Measurements from ENCODE around the gene SLC18A2. TPM values are rescaled to one million over a fixed set of nuclear protein-coding genes. Genes with fewer than 3 reads are reported as not detected.
A peak's percentile ranks its signal among the peaks of the same experiment; 100 is the strongest.

Gene SLC18A2
- polyA plus RNA-seq, 2 of the 4 experiments (the other 2 are of a cell fraction), result 0.03 to 0.09 TPM

DNA sequence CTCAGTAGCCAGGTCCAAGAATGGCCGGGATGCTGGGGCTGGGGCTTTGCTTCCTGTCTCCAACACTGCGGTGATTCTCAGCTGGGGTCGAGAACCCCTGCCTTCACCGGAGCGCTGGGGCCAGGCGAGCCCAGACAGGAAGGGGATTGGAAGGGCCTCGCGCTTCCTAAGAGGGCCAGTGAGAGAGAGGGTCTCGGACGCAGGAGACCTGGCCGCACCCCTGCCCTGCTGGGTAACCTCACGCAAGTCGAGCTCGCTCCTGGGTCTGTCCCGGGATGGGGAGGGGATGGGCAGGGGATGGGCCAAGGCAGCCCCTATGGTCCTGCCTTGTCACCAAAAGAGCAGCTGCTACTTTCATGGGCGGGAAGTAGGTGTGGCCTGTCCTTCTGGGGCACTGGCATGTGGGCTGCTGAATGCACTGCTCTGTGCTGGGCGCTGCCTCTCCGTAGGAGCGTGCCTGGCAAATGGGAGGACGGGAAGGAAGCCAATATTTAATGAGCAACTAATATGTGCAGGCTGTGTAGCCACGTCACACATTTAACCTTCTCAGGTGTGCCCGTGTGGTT is 23.6 kb upstream of the SLC18A2 start:
- 25% methylated on average over 15 of the region's 22 CpGs for WGBS (ENCODE audit: missing lambda C conversion rate)
- ChIA-PET POLR2A (interaction anchor here (1.2 to 1.7 kb wide), 2 partner anchors 102 to 245 kb away, joined by 3 to 13 read pairs; no protein-coding TSS in a partner anchor), CTCF (interaction anchor here (0.7 to 7.3 kb wide), 79 partner anchors 9 to 1241 kb away, joined by 3 to 221 read pairs (median 5); partner anchors contain the start of gene KCNK18)
- peak overlapping the region; percentile 97 for H3K4me2 ChIP-seq
- peak overlapping the region; percentile 63 for H3K4me3 ChIP-seq
- DNase-seq (ENCODE audit: low read depth in 1 of 2, low spot score in 1 of 2), result peak; percentile 24 to 36
- no peak for FAIRE-seq
- peaks cover 8% of the 10 kb centered on the region; the same call in 2 of the 3 replicates for H3K9me3 ChIP-seq
- H3K27ac ChIP-seq, result peak overlapping the region; percentile 74 to 94
- TF ChIP-seq FOSL2 (IDR thresholded peaks at IDR 0.05) (no peak), FOSL2 (CRISPR knock-in tag; IDR thresholded peaks at IDR 0.05) (no peak)
- TF ChIP-seq, protein P1, sequence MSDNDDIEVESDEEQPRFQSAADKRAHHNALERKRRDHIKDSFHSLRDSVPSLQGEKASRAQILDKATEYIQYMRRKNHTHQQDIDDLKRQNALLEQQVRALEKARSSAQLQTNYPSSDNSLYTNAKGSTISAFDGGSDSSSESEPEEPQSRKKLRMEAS (IDR thresholded peaks at IDR 0.05), result no peak
- peak; percentile 37 to 55 for ATAC-seq
- peaks cover 42% of the 10 kb centered on the region for H3K4me1 ChIP-seq

GRCh38 chr10:117218654-117219053 is 22.3 kb upstream of the SLC18A2 start:
- FAIRE-seq (no peak), ATAC-seq (no peak), DNase-seq (ENCODE audit: low read depth in 1 of 2, low spot score in 1 of 2) (no peak)
- peaks cover 48% of the 10 kb centered on the region for H3K4me1 ChIP-seq
- H3K9me3 ChIP-seq, result no peaks in the 10 kb centered on the region
- no peak overlapping the region for H3K4me2 ChIP-seq
- 81% methylated on average over 8 of the region's 8 CpGs for WGBS (ENCODE audit: missing lambda C conversion rate)
- H3K27ac ChIP-seq, result peak overlapping the region in 1 of 2 experiments; percentile 18; a peak in 1 of 6 replicates
- no peak for TF ChIP-seq HDAC2 (IDR thresholded peaks at IDR 0.05)
- TF ChIP-seq POLR2A (IDR thresholded peaks at IDR 0.05; ENCODE audit: low read length), result no peak
- no peak for TF ChIP-seq RCOR1 (IDR thresholded peaks at IDR 0.05; ENCODE audit: low read depth, low read length)
- no peak for TF ChIP-seq CHD4 (IDR thresholded peaks at IDR 0.05; ENCODE audit: borderline replicate concordance)
- H3K4me3 ChIP-seq, result no peak overlapping the region
- CTCF ChIA-PET, result interaction anchor here (0.7 to 7.3 kb wide), 7 partner anchors 8 to 230 kb away, joined by 3 to 221 read pairs (median 37); partner anchors contain the start of gene KCNK18
- POLR2A ChIA-PET, result no interaction called here

- ChIA-PET CTCF (interaction anchor here (6.6 kb wide), 1 partner anchor 98 kb away, joined by 43 read pairs; no protein-coding TSS in a partner anchor), POLR2A (no interaction called here)
- Histone ChIP-seq H3K9me3 (no peaks in the 10 kb centered on the region), H3K4me2 (peak overlapping the region; percentile 36), H3K4me3 (no peak overlapping the region), H3K27ac (peak overlapping the region; percentile 64 to 80), H3K4me1 (peaks cover 35% of the 10 kb centered on the region)
- TF ChIP-seq FOSL2 (IDR thresholded peaks at IDR 0.05) (peak; percentile 47; the same call in 1 of the 2 replicates), FOSL2 (CRISPR knock-in tag; IDR thresholded peaks at IDR 0.05) (peak; percentile 75), TP53 (CRISPR knock-in tag; IDR thresholded peaks at IDR 0.05) (no peak), BHLHE40 (IDR thresholded peaks at IDR 0.05; ENCODE audit: low read depth, low read length) (peak; percentile 68), GATA3 (IDR thresholded peaks at IDR 0.05; ENCODE audit: borderline replicate concordance) (peak; percentile 66; the same call in 1 of the 2 replicates), CHD2 (IDR thresholded peaks at IDR 0.05; ENCODE audit: low read length, partially characterized antibody) (no peak), EP300 (IDR thresholded peaks at IDR 0.05) (peak in 1 of 2 experiments; percentile 25; a peak in 1 of 5 replicates), JUNB (IDR thresholded peaks at IDR 0.05) (peak; percentile 70), MAFK (IDR thresholded peaks at IDR 0.05; ENCODE audit: partially characterized antibody) (peak; percentile 96), HDAC2 (IDR thresholded peaks at IDR 0.05) (no peak), RFX5 (IDR thresholded peaks at IDR 0.05) (peak; percentile 76; the same call in 1 of the 2 replicates)
- TF ChIP-seq, protein P1 (IDR thresholded peaks at IDR 0.05), result peak; percentile 46
- TF ChIP-seq, protein P2, sequence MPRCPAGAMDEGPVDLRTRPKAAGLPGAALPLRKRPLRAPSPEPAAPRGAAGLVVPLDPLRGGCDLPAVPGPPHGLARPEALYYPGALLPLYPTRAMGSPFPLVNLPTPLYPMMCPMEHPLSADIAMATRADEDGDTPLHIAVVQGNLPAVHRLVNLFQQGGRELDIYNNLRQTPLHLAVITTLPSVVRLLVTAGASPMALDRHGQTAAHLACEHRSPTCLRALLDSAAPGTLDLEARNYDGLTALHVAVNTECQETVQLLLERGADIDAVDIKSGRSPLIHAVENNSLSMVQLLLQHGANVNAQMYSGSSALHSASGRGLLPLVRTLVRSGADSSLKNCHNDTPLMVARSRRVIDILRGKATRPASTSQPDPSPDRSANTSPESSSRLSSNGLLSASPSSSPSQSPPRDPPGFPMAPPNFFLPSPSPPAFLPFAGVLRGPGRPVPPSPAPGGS (IDR thresholded peaks at IDR 0.05), result no peak
- WGBS (ENCODE audit: missing lambda C conversion rate), result 20% methylated on average over 9 of the region's 10 CpGs
- DNase-seq (ENCODE audit: low read depth in 1 of 2, low spot score in 1 of 2) (peak; percentile 87 to 97), FAIRE-seq (no peak), ATAC-seq (peak; percentile 78 to 82)
Observed at GRCh38 chr10:117221156-117221711, 19.7 kb upstream of the SLC18A2 start.

DNA sequence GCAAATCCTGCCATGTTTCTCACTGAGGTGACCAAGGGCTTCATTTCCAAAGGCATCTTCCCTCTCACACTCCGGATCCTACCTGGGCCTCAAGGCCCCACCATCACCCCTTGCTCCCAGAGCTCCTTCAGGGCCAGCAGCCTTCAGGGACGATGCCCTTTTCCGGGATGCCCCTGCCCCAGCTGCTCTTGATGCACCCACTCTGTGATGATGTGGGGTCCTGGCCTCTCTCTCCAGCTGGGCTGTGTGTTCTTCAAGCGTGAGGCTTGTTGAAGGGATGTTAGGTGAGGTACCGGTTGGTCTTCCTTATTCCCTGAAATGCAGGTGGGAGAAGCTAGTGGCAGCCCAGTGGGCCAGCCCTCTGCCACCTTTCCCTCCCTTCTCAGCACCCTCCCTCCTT is 18.4 kb upstream of the SLC18A2 start:
- Histone ChIP-seq H3K9me3 (no peaks in the 10 kb centered on the region), H3K4me2 (no peak overlapping the region), H3K4me1 (peaks cover 30% of the 10 kb centered on the region), H3K4me3 (no peak overlapping the region), H3K27ac (peak overlapping the region in 1 of 2 experiments; percentile 80; a peak in 3 of 6 replicates)
- POLR2A ChIA-PET, result no interaction called here
- TF ChIP-seq TFCP2L1 (CRISPR knock-in tag; IDR thresholded peaks at IDR 0.05) (no peak), ZNF302 (CRISPR knock-in tag; IDR thresholded peaks at IDR 0.05) (no peak)
- CTCF ChIA-PET, result interaction anchor here (0.7 to 6.6 kb wide), 9 partner anchors 9 to 1019 kb away, joined by 3 to 43 read pairs (median 3); no protein-coding TSS in a partner anchor
- ATAC-seq (no peak), DNase-seq (ENCODE audit: low read depth in 1 of 2, low spot score in 1 of 2) (no peak), FAIRE-seq (no peak)
- WGBS (ENCODE audit: missing lambda C conversion rate), result 91% methylated on average over 5 of the region's 5 CpGs

All from A549 (cell line).